Fibroblast of gingiva (primary cell): ENCODE results near the gene EMD.

Experiments used
- DNase-seq: peaks from one replicate; pipeline ENCODE4 v3.0.0-alpha.2; 2011; ENCODE audit warnings: low read depth

Gene EMD

GRCh38 chrX:154355094-154355775 lies 23.9 kb upstream of the EMD start:
- DNase-seq, result no peak

GRCh38 chrX:154355776-154356140 lies 23.3 kb upstream of the EMD start:
- DNase-seq, result no peak

GRCh38 chrX:154356596-154356995 lies 22.5 kb upstream of the EMD start:
- DNase-seq, result no peak

- DNase-seq, result no peak
These were observed 21.9 kb upstream of the EMD start for GRCh38 chrX:154357205-154357604.

- DNase-seq, result no peak
These were observed 21.1 kb upstream of the EMD start for GRCh38 chrX:154358011-154358410.

- DNase-seq, result no peak
These were observed 20.3 kb upstream of the EMD start for GRCh38 chrX:154358829-154359228.

- no peak for DNase-seq
These were observed 19.5 kb upstream of the EMD start for GRCh38 chrX:154359362-154360154.

GRCh38 chrX:154360155-154360713 lies 18.9 kb upstream of the EMD start:
- DNase-seq, result no peak

- DNase-seq, result no peak
These were observed 16.9 kb upstream of the EMD start for GRCh38 chrX:154362085-154362742.

GRCh38 chrX:154363706-154364439 lies 15.2 kb upstream of the EMD start:
- no peak for DNase-seq

GRCh38 chrX:154365052-154365600 lies 14.0 kb upstream of the EMD start:
- no peak for DNase-seq

- DNase-seq, result no peak
These were observed 13.0 kb upstream of the EMD start for GRCh38 chrX:154365997-154366665.

GRCh38 chrX:154366666-154367055 lies 12.4 kb upstream of the EMD start:
- peak; percentile 45 for DNase-seq

GRCh38 chrX:154367474-154368308 lies 11.4 kb upstream of the EMD start:
- no peak for DNase-seq

- DNase-seq, result peak; percentile 90
These were observed 10.3 kb upstream of the EMD start for GRCh38 chrX:154368630-154369448.

- peak; percentile 97 for DNase-seq
These were observed 9.4 kb upstream of the EMD start for GRCh38 chrX:154369449-154370299.

GRCh38 chrX:154370300-154371016 lies 8.6 kb upstream of the EMD start:
- no peak for DNase-seq
